ENCODE measurements around the gene GRIA4.

GRIA4 gene

GRCh38 chr11:105942921-105943320, 333.0 kb downstream of the GRIA4 start:
- no peak for TF ChIP-seq CTCF (IDR thresholded peaks at IDR 0.05; ENCODE audit: insufficient read depth, low read length, poor library complexity, severe bottlenecking)
- no peak for TF ChIP-seq EZH2phosphoT487 (conservative IDR thresholded peaks at IDR 0.05; ENCODE audit: low read length)
- H3K27ac ChIP-seq (ENCODE audit: low read depth, low read length): no peak overlapping the region
- H3K9ac ChIP-seq (ENCODE audit: low read length): no peak overlapping the region
- no peaks in the 10 kb centered on the region for H3K36me3 ChIP-seq (ENCODE audit: low read length)
- no peaks in the 10 kb centered on the region for H3K9me3 ChIP-seq (ENCODE audit: insufficient read depth, low read length)
- no peaks in the 10 kb centered on the region for H3K27me3 ChIP-seq (ENCODE audit: low read length)
- H3K4me3 ChIP-seq (ENCODE audit: insufficient read depth, low read length, poor library complexity, severe bottlenecking): no peak overlapping the region
- no peaks in the 10 kb centered on the region for H3K79me2 ChIP-seq (ENCODE audit: insufficient read depth, low read length)
- H3K4me2 ChIP-seq (ENCODE audit: low read depth, low read length, poor library complexity, severe bottlenecking): no peak overlapping the region
- no peaks in the 10 kb centered on the region for H3F3A ChIP-seq (ENCODE audit: insufficient read depth)
- no peak overlapping the region for H2AFZ ChIP-seq (ENCODE audit: low read depth, low read length, severe bottlenecking)
- H4K20me1 ChIP-seq (ENCODE audit: low read depth, low read length): no peaks in the 10 kb centered on the region
- H3K9me2 ChIP-seq (replicated peaks; ENCODE audit: insufficient read depth, low read length): no peaks in the 10 kb centered on the region

GRCh38 chr11:105948918-105949590, 339.2 kb downstream of the GRIA4 start:
- Histone ChIP-seq H3K79me2 (ENCODE audit: insufficient read depth, low read length) (no peaks in the 10 kb centered on the region), H3K36me3 (ENCODE audit: low read length) (no peaks in the 10 kb centered on the region), H4K20me1 (ENCODE audit: low read depth, low read length) (no peaks in the 10 kb centered on the region), H3K9ac (ENCODE audit: low read length) (no peak overlapping the region), H3K4me2 (ENCODE audit: low read depth, low read length, poor library complexity, severe bottlenecking) (no peak overlapping the region), H3K27me3 (ENCODE audit: low read length) (no peaks in the 10 kb centered on the region), H3K27ac (ENCODE audit: low read depth, low read length) (no peak overlapping the region), H3K9me3 (ENCODE audit: insufficient read depth, low read length) (no peaks in the 10 kb centered on the region), H2AFZ (ENCODE audit: low read depth, low read length, severe bottlenecking) (no peak overlapping the region), H3F3A (ENCODE audit: insufficient read depth) (no peaks in the 10 kb centered on the region), H3K9me2 (replicated peaks; ENCODE audit: insufficient read depth, low read length) (no peaks in the 10 kb centered on the region), H3K4me3 (ENCODE audit: insufficient read depth, low read length, poor library complexity, severe bottlenecking) (no peak overlapping the region)
- TF ChIP-seq EZH2phosphoT487 (conservative IDR thresholded peaks at IDR 0.05; ENCODE audit: low read length): no peak
- no peak for TF ChIP-seq CTCF (IDR thresholded peaks at IDR 0.05; ENCODE audit: insufficient read depth, low read length, poor library complexity, severe bottlenecking)

GRCh38 chr11:105953886-105954285, 344.0 kb downstream of the GRIA4 start:
- Histone ChIP-seq H3K4me2 (ENCODE audit: low read depth, low read length, poor library complexity, severe bottlenecking) (no peak overlapping the region), H3K27ac (ENCODE audit: low read depth, low read length) (no peak overlapping the region), H3F3A (ENCODE audit: insufficient read depth) (no peaks in the 10 kb centered on the region)

More at GRCh38 chr11:105953886-105954285, 344.0 kb downstream of the GRIA4 start:
- Histone ChIP-seq H3K79me2 (ENCODE audit: insufficient read depth, low read length) (no peaks in the 10 kb centered on the region), H3K36me3 (ENCODE audit: low read length) (no peaks in the 10 kb centered on the region), H3K9me2 (replicated peaks; ENCODE audit: insufficient read depth, low read length) (no peaks in the 10 kb centered on the region), H3K4me3 (ENCODE audit: insufficient read depth, low read length, poor library complexity, severe bottlenecking) (no peak overlapping the region), H2AFZ (ENCODE audit: low read depth, low read length, severe bottlenecking) (no peak overlapping the region), H3K9ac (ENCODE audit: low read length) (no peak overlapping the region), H3K27me3 (ENCODE audit: low read length) (no peaks in the 10 kb centered on the region), H3K9me3 (ENCODE audit: insufficient read depth, low read length) (no peaks in the 10 kb centered on the region), H4K20me1 (ENCODE audit: low read depth, low read length) (no peaks in the 10 kb centered on the region)
- no peak for TF ChIP-seq CTCF (IDR thresholded peaks at IDR 0.05; ENCODE audit: insufficient read depth, low read length, poor library complexity, severe bottlenecking)
- no peak for TF ChIP-seq EZH2phosphoT487 (conservative IDR thresholded peaks at IDR 0.05; ENCODE audit: low read length)
